ENCODE data around the gene RALBP1. TPM values are rescaled to one million over a fixed set of nuclear protein-coding genes. Genes with fewer than 3 reads are reported as not detected.

RALBP1 gene
- total and polyA plus RNA-seq, 2 of the 8 experiments (the other 6 are each of a cell fraction or from before 2014, with no cell fraction given), result 40.3 to 67.8 TPM

DNA sequence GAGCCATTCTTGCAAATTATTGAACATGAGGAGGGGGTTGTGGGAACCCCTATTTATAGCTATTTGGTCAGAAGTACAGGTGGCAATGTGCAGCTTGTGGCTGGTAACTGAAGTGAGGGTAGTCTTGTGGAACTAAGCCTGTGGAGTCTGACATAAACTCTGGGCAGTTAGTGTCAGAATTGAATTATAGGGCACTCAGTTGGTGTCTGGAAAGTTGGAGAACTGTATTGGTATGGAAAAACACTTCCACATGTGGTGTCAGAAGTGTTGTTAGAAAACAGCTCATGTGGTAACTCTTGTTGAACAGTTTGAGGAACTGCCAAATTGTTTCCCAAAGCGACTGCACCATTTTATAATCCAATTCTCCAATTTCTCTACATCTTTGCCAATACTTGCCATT lies 7.5 kb downstream of the RALBP1 start:
- Histone ChIP-seq H2AK5ac (ENCODE audit: low read depth, low read length) (no peak overlapping the region), H3K4me1 (replicated peaks in 1 of 4; ENCODE audit: control insufficient read depth in 3 of 4, insufficient read depth in 4 of 4, low read length in 3 of 4) (no peaks in the 10 kb centered on the region), H4K20me1 (replicated peaks in 1 of 2; ENCODE audit: control insufficient read depth in 1 of 2, insufficient read depth in 2 of 2, low read length in 2 of 2) (no peaks in the 10 kb centered on the region), H2BK15ac (ENCODE audit: low read length) (no peak overlapping the region), H2BK20ac (ENCODE audit: low read length) (no peak overlapping the region), H2BK12ac (ENCODE audit: low read depth, low read length) (no peak overlapping the region), H3K56ac (replicated peaks; ENCODE audit: insufficient read length, low read depth, low read length) (no peak overlapping the region), H2BK5ac (ENCODE audit: low read depth, low read length) (no peak overlapping the region), H3K4me3 (ENCODE audit: extremely low read depth in 1 of 4, insufficient read depth in 2 of 4, low read depth in 3 of 4, low read length in 4 of 4) (no peak overlapping the region), H3K79me2 (ENCODE audit: control insufficient read depth in 1 of 2, insufficient read depth in 2 of 2, low read length in 2 of 2) (peaks cover 0 to 92% of the 10 kb centered on the region in 2 experiments; a peak in 2 of 4 replicates), H3K23me2 (ENCODE audit: low read depth, low read length) (no peaks in the 10 kb centered on the region), H3K4ac (replicated peaks; ENCODE audit: insufficient read length, low read depth, low read length) (no peak overlapping the region), H3K79me1 (ENCODE audit: low read depth, low read length) (peaks cover 2% of the 10 kb centered on the region), H4K5ac (ENCODE audit: insufficient read length, low read depth, low read length) (no peak overlapping the region), H3K18ac (ENCODE audit: extremely low read depth, low read length) (no peak overlapping the region), H3K27me3 (replicated peaks in 1 of 4; ENCODE audit: control insufficient read depth in 3 of 4, extremely low read depth in 1 of 4, insufficient read depth in 3 of 4, low read length in 3 of 4) (no peaks in the 10 kb centered on the region), H3K27ac (ENCODE audit: low read depth, low read length) (no peak overlapping the region), H4K8ac (ENCODE audit: extremely low read depth, insufficient read depth, low read length) (no peak overlapping the region), H3K14ac (ENCODE audit: insufficient read length) (no peak overlapping the region), H2AFZ (ENCODE audit: low read length) (no peak overlapping the region), H2BK120ac (replicated peaks; ENCODE audit: low read depth, low read length) (no peak overlapping the region), H3K36me3 (ENCODE audit: control insufficient read depth in 2 of 4, insufficient read depth in 4 of 4, low read length in 3 of 4) (no peaks in the 10 kb centered on the region; a peak in 1 of 8 replicates), H3K23ac (ENCODE audit: insufficient read length) (no peak overlapping the region), H3K9me3 (ENCODE audit: insufficient read depth in 2 of 2, low read depth in 1 of 2, low read length in 1 of 2) (no peaks in the 10 kb centered on the region), H3K9ac (replicated peaks in 1 of 4; ENCODE audit: extremely low read depth in 1 of 4, low read depth in 3 of 4, low read length in 3 of 4) (no peak overlapping the region), H3K4me2 (ENCODE audit: insufficient read depth in 1 of 2, low read depth in 2 of 2, low read length in 2 of 2) (no peak overlapping the region), H4K91ac (replicated peaks; ENCODE audit: insufficient read length, low read length) (no peak overlapping the region)
- FAIRE-seq (no peak), DNase-seq (ENCODE audit: low read depth in 1 of 2, low spot score in 2 of 2) (no peak)
- ChIA-PET CTCF (ENCODE audit: partially characterized antibody) (no interaction called here), POLR2A (ENCODE audit: partially characterized antibody) (interaction anchor here (0.6 to 1.2 kb wide), 3 partner anchors 11 to 133 kb away, joined by 3 to 4 read pairs (median 3); no protein-coding TSS in a partner anchor)
- WGBS, 2 experiments (ENCODE audit: extremely low coverage in 1 of 2, insufficient coverage in 1 of 2, insufficient read length in 1 of 2, insufficient replicate concordance in 2 of 2, low coverage in 1 of 2, low lambda C conversion rate in 2 of 2, missing lambda C conversion rate in 1 of 2), result 90% methylated on average over 1 of the region's 1 CpG; no CpG with 5 or more reads in 1 of the 2 experiments
- TF ChIP-seq MAX (IDR thresholded peaks at IDR 0.05) (no peak), JUND (IDR thresholded peaks at IDR 0.05; ENCODE audit: low read length) (no peak), MAFK (IDR thresholded peaks at IDR 0.05; ENCODE audit: low read depth, low read length) (no peak), RBBP5 (IDR thresholded peaks at IDR 0.05; ENCODE audit: borderline replicate concordance, low read depth, low read length) (no peak), KDM1A (IDR thresholded peaks at IDR 0.05; ENCODE audit: borderline replicate concordance, low read length) (no peak), RAD21 (IDR thresholded peaks at IDR 0.05 in 1 of 2, conservative IDR thresholded peaks at IDR 0.05 in 1 of 2; ENCODE audit: low read depth in 2 of 2, low read length in 2 of 2) (no peak), SAP30 (IDR thresholded peaks at IDR 0.05; ENCODE audit: insufficient read depth, insufficient replicate concordance, low read length) (no peak), CHD2 (IDR thresholded peaks at IDR 0.05; ENCODE audit: low read length) (no peak), POLR2AphosphoS5 (IDR thresholded peaks at IDR 0.05; ENCODE audit: low read depth, low read length) (no peak), USF2 (IDR thresholded peaks at IDR 0.05; ENCODE audit: low read length) (no peak), CREB1 (IDR thresholded peaks at IDR 0.05) (no peak)
- TF ChIP-seq, protein P1, sequence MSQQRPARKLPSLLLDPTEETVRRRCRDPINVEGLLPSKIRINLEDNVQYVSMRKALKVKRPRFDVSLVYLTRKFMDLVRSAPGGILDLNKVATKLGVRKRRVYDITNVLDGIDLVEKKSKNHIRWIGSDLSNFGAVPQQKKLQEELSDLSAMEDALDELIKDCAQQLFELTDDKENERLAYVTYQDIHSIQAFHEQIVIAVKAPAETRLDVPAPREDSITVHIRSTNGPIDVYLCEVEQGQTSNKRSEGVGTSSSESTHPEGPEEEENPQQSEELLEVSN (IDR thresholded peaks at IDR 0.05), result no peak

All from H1 (cell line).